GM21576 (cell line): ENCODE measurements around the gene PLPP2.

Experiments used
- ATAC-seq: cut with Tn5 transposase; IDR thresholded peaks from one replicate; pipeline ENCODE4 v1.9.1; 2021; ENCODE audit warnings: mild to moderate bottlenecking, moderate library complexity; ENCODE audit not compliant: unreplicated experiment

PLPP2 gene

GRCh38 chr19:291006-291521 lies at the start of gene PLPP2:
PLPP2 (minus strand) TSS chr19:291403; CDS start chr19:291336, 67 bp downstream.
- ATAC-seq = no peak

- ATAC-seq = no peak
Observed at GRCh38 chr19:340620-341385, 49.6 kb upstream of the PLPP2 start.

GRCh38 chr19:339262-339887 lies 48.2 kb upstream of the PLPP2 start:
- no peak for ATAC-seq

- ATAC-seq = no peak
Observed at GRCh38 chr19:338421-338820, 47.2 kb upstream of the PLPP2 start.

GRCh38 chr19:336067-336614 lies 44.9 kb upstream of the PLPP2 start:
- no peak for ATAC-seq

GRCh38 chr19:335486-336066 lies 44.4 kb upstream of the PLPP2 start:
- no peak for ATAC-seq

- no peak for ATAC-seq
Observed at GRCh38 chr19:335072-335471, 43.9 kb upstream of the PLPP2 start.

- no peak for ATAC-seq
Observed at GRCh38 chr19:334296-335071, 43.3 kb upstream of the PLPP2 start.

GRCh38 chr19:330503-330902 lies 39.3 kb upstream of the PLPP2 start:
- no peak for ATAC-seq

- ATAC-seq = no peak
Observed at GRCh38 chr19:329876-330275, 38.7 kb upstream of the PLPP2 start.

GRCh38 chr19:328025-328505 lies 36.9 kb upstream of the PLPP2 start:
- no peak for ATAC-seq

- no peak for ATAC-seq
Observed at GRCh38 chr19:327291-328024, 36.3 kb upstream of the PLPP2 start.

- no peak for ATAC-seq
Observed at GRCh38 chr19:326871-327270, 35.7 kb upstream of the PLPP2 start.

GRCh38 chr19:325937-326565 lies 34.8 kb upstream of the PLPP2 start:
- no peak for ATAC-seq

- no peak for ATAC-seq
Observed at GRCh38 chr19:325173-325936, 34.2 kb upstream of the PLPP2 start.

- ATAC-seq = no peak
Observed at GRCh38 chr19:324716-325115, 33.5 kb upstream of the PLPP2 start.

GRCh38 chr19:322616-323015 lies 31.4 kb upstream of the PLPP2 start:
- no peak for ATAC-seq

- no peak for ATAC-seq
Observed at GRCh38 chr19:318509-318774, 27.2 kb upstream of the PLPP2 start.
